GM19324 (cell line): ENCODE data around the gene LCP1.

Experiments
- ATAC-seq: cut with Tn5 transposase; IDR thresholded peaks from one replicate; pipeline ENCODE4 v1.9.1; 2021; ENCODE audit warnings: mild to moderate bottlenecking, moderate library complexity; ENCODE audit not compliant: unreplicated experiment, low FRiP score

LCP1 gene

GRCh38 chr13:46132109-46132508 is 49.9 kb downstream of the LCP1 start:
- no peak for ATAC-seq

GRCh38 chr13:46131705-46132104 is 50.3 kb downstream of the LCP1 start:
- ATAC-seq, result no peak

- no peak for ATAC-seq
These were observed 51.9 kb downstream of the LCP1 start for GRCh38 chr13:46129955-46130618.

DNA sequence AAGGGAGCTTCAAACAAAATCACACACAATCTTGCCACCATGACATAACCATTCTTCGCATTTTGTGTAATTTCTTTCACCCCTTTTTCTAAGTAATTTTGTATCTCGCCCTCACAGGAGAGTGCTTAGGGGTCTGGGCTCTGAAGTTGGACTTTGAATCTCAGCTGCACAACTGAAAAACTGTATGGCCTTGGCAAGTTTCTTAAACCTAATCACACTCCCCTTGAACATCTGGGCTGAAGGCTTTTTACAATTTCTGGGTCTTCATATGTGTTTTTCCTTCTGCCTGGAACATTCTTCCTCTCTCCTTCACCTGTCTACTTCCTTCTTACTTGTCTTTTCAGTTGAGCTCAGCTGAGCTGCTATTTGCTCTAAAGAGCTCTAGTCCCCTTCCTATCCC is 52.9 kb downstream of the LCP1 start:
- ATAC-seq, result no peak

DNA sequence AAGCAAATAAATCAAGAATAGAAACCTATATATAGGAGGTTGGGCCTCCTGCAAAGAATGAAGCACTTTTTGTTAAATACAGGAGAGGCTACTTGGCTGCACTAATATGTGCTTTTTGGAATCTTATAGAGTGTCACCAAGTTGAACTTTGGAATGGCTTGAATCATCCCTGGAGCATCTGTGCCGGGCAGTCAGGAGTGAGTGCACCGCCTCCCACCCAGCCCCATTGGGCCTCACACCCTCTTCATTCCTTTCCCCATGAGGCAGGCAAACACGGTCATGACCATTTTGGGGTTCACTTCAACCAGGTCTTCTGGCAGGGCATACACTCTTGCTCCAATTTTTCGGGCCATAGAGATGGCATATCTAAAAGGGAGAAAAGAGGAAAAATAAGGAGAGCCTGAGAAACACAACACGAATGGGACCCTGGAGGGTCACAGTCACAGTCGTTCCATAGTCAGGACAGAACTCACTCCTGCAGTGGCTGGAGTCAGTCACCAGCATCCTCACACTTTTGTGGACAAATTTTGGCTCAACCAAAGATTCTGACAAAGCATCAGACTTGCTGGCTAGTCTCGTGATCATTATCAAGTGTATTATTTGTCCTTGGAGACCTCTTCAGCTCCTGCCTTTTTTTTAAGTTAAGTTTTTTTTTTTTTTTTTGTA is 54.5 kb downstream of the LCP1 start:
- ATAC-seq, result no peak

GRCh38 chr13:46126552-46127357 is 55.2 kb downstream of the LCP1 start:
- no peak for ATAC-seq

GRCh38 chr13:46126056-46126455 is 55.9 kb downstream of the LCP1 start:
- ATAC-seq, result no peak

DNA sequence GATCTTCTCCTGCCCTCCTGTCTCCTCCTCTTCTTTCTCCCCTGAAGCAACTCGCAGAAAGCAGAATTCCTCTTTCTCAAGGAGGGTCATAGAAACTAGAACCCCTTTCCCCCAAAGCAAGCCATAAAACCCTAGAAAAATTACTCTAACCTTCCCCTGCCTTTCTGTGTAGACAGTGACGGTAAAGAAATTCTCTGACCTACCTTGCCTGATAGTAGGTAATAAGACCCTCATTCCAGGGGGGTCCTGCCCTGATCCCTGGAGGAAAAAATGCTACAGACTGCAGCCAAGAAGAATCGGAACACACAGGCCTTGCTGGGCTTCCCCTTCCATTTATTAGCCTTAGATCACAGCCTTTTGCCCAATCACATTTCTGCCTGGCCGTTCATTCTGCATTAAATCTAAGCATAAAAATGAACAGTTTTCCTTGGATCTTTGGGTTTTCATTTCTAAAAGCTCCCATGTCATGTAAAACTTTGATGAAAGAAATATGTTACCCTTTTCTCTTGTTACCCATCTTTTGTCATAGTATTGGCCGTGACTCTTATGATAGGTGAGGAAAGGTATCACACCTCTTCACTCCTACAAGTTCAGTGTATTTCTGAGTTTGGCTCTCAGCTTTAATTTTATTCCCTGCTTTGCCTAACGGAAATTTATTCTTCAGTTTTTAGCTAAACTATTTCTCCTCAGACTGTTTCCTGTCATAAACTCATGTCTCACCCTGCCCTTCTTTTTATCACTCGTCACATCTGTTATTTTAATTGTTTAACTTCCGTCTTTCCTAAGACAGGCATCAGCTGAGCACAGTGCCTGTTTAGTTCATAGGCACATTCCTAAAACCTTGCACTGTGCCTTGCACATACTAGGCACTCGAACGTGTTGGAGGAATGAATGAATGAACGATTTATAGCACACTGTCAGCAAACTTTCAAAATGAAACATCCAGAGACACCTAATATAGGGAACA is 56.7 kb downstream of the LCP1 start:
- no peak for ATAC-seq

DNA sequence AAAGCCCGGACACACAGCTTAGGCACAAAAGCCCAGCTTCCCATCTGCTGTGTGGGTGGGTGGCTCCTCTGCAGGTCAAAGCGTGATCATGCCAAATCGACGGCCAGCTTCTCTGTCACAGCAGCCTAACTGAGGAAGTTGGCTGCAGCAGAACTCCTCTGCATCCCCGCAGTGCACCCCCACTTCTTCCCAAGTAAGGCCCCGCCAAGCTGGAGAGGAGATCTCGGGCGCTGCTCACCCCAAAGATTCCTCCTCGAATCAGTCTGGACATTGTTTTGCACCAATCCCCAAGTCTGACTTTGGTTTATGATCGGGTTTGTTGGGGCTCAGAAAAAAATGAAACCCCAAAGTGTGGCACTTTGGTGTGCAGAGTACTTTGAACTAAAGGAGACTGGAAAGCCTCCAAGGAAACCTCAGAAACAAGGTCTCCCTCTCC is 57.4 kb downstream of the LCP1 start:
- ATAC-seq, result no peak

DNA sequence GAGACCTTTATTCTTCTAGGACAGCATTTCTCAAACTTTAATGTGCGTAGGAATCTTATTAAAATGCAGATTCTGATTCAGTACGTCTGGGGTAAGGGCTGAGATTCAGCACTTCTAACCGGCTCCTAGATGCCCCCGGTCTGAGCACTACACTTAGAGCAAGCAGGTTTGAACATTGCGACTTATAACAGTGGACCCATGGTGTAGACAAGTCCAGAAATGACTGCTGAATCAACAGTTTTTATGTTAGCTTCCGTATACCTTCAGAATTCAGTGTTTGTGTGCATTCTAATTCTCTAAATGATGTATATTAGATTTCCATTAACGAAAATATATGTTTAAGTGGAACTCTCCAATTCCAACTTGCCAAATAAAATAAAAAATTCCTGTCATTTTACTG is 59.7 kb downstream of the LCP1 start:
- no peak for ATAC-seq

- ATAC-seq, result no peak
These were observed 60.3 kb downstream of the LCP1 start for GRCh38 chr13:46121597-46122163.

DNA sequence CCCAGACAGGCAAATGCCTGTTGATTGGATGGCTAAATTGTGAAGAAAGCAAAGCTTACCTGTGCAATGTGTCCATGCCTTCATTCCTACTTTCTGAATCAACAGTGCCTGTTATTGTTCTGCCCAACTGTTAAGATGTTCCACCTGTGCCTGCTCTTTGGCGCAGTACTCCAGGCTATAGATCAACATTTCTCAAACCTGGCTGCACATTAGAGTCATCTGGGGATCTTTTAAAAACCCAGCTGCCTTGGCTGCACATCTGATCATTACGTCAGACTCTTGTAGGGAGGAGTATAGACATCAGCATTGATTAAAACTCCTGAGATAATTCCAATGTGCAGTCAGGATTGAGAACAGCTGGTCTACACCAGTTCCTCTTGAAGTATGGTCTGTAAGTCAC is 60.9 kb downstream of the LCP1 start:
- ATAC-seq, result no peak

- ATAC-seq, result no peak
These were observed 61.9 kb downstream of the LCP1 start for GRCh38 chr13:46119883-46120614.

DNA sequence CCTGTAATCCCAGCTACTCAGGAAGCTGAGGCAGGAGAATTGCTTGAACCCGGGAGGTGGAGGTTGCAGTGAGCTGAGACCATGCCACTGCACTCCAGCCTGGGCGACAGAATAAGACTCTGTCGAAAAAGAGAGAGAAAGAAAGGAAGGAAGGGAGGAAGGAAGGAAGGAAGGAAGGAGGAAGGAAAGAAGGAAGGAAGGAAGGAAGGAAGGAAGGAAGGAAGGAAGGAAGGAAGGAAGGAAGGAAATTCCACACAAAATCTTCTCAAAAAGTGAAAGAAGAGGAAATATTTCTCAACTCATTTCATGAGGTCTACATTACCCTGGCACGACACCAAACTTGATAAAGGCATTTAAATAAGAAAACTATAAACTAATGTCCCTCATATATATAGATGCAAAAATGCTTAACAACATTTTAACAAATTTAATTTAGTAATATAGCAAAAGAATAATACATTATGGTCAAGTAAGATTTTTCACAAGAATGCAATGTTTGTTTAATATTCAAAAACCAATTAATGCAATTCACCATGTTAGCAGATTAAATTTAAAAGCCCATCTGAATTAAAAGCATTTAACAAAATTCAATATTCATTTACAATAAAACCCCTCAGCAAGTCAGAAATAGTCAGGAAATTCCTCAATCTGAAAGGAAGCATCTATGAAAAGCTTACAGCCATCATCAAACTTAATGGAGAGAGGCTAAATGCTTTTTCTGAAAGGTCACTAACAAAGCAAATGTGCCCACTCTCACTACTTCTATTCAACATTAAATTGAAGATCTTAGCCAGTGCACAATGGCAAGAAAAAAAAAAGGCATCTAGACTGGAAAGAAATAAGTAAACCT is 65.1 kb downstream of the LCP1 start:
- no peak for ATAC-seq

DNA sequence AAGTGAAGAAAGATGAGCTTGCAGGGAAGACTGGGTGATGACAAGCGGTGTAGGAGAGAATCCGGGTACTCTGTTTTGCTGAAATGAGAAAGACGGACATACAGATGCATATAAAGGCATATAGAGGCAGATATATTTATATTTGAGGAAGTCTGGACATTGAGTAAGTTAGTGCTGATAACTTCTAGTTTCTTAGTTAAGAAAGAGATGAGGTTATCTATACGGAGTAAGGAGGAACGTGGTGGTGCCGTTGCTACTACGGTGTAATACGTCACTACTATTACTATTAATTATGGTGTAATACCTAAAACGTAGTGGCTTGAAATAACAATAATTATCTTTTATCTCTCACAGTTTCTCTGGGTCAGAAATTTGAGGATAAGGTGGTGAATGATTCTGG is 67.4 kb downstream of the LCP1 start:
- ATAC-seq, result no peak

- ATAC-seq, result no peak
These were observed 68.4 kb downstream of the LCP1 start for GRCh38 chr13:46113596-46113995.

DNA sequence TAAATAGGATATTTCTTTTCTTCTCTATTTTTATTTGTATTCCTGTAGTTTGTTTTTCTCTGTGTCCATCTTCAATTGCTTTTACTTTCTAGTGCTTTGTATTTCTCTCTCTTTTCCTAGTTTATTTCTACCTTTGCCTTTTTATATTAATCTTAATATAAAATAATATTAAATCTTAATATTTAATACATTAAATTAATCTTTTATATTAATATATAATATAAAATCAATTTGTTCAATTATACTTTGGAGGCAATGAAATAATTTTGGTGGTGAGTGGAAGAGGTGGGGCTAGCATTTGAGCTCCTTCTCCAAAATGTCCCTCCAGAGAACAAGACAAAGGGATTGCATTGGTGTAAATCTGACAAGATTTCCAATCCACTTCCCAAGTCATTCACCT is 70.8 kb downstream of the LCP1 start:
- ATAC-seq, result no peak

DNA sequence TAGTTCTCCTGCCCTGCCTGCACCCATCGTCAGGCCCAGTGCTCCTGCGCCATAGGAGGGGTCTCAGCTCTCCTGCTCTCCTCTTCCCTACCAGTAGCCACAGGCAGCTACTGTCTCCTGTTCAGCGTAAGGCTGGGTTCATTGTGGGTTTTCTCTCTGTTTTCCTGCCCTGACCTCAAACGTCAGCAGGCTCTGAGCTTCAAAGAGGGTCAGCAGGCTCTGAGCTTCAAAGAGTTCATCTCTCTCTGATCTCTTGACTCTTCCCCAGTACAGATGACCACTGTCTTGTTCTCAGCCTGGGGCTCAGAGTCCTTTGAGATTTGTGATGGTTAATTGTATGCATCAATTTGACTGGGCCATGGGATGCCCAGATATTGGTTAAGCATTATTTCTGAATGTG is 72.5 kb downstream of the LCP1 start:
- ATAC-seq, result no peak
